GM21529 (cell line): Measurements from ENCODE around the gene PHKA2.
A peak's percentile ranks its signal among the peaks of the same experiment; 100 is the strongest.
"Not testable (repeated sequence)": the region's sequence is repeated elsewhere in the genome, so short reads cannot be mapped to it uniquely, and the experiment has no call there.

Experiments
- ATAC-seq: cut with Tn5 transposase; IDR thresholded peaks from one replicate; pipeline ENCODE4 v1.9.1; 2021; ENCODE audit not compliant: unreplicated experiment

PHKA2 gene

GRCh38 chrX:18871161-18871890 is 112.6 kb downstream of the PHKA2 start:
- ATAC-seq: no peak

- no peak for ATAC-seq
These were observed 119.5 kb downstream of the PHKA2 start for GRCh38 chrX:18864390-18864920.

GRCh38 chrX:18861511-18861910 is 122.4 kb downstream of the PHKA2 start:
- ATAC-seq: no peak

GRCh38 chrX:18856645-18856997 is 127.3 kb downstream of the PHKA2 start:
- no peak for ATAC-seq

- peak; percentile 90 for ATAC-seq
These were observed 127.8 kb downstream of the PHKA2 start for GRCh38 chrX:18855919-18856644.

GRCh38 chrX:18847901-18848300 is 136.0 kb downstream of the PHKA2 start:
- not testable (repeated sequence) for ATAC-seq
